Naive B cell (primary cell): ENCODE measurements around the gene MVD. TPM values are rescaled to one million over a fixed set of nuclear protein-coding genes. Genes with fewer than 3 reads are reported as not detected.

Experiments
- ATAC-seq, 2 donors: fragments of 150-1000 bp; cut with Tn5 transposase; 2 replicates each; pipeline ENCODE4 v1.10.0; 2021; ENCODE audit warnings: low read depth in 2 of 2, mild to moderate bottlenecking in 2 of 2, moderate library complexity in 2 of 2
- DNase-seq: peaks from one replicate; pipeline ENCODE4 v3.0.0; 2022
- H3K27ac Mint-ChIP-seq, 6 donors: one replicate each; pipeline ENCODE4 v1.8.0; 2020 to 2022; ENCODE audit warnings: mild to moderate bottlenecking in 6 of 6, mixed read lengths in 6 of 6, moderate library complexity in 5 of 6, inconsistent platforms in 2 of 6
- H3K27me3 Mint-ChIP-seq, 3 donors: one replicate each; pipeline ENCODE4 v1.8.0; 2021 to 2022; ENCODE audit warnings: mixed read lengths in 3 of 3, mild to moderate bottlenecking in 1 of 3
- H3K36me3 Mint-ChIP-seq, 2 donors: one replicate each; pipeline ENCODE4 v1.8.0; 2020 to 2022; ENCODE audit warnings: mixed read lengths in 2 of 2, inconsistent platforms in 1 of 2, mild to moderate bottlenecking in 1 of 2
- H3K4me1 Mint-ChIP-seq, 3 donors: one replicate each; pipeline ENCODE4 v1.8.0; 2020 to 2022; ENCODE audit warnings: mixed read lengths in 3 of 3, inconsistent platforms in 1 of 3, mild to moderate bottlenecking in 1 of 3, moderate library complexity in 1 of 3
- H3K4me3 Mint-ChIP-seq, 8 donors: one replicate each; pipeline ENCODE4 v1.8.0; 2020 to 2022; ENCODE audit warnings: mild to moderate bottlenecking in 8 of 8, mixed read lengths in 8 of 8, moderate library complexity in 8 of 8, inconsistent platforms in 2 of 8
- H3K9me3 Mint-ChIP-seq, 7 donors: one replicate each; pipeline ENCODE4 v1.8.0; 2020 to 2022; ENCODE audit warnings: mixed read lengths in 7 of 7, mild to moderate bottlenecking in 5 of 7, inconsistent platforms in 2 of 7, moderate library complexity in 1 of 7
- polyA plus RNA-seq, 6 donors: library from polyadenylated mRNA; unstranded; fragments of 300-500 nt; fragmentation: Illumina TruSeq; gene quantifications; one replicate each; pipeline ENCODE4 v1.2.3, GENCODE V29; 2021; ENCODE audit warnings: low read depth in 6 of 6

The MVD gene
- polyA plus RNA-seq, 6 donors from 2014 or later, result 9.7 to 36.1 (median 18.2) TPM

DNA sequence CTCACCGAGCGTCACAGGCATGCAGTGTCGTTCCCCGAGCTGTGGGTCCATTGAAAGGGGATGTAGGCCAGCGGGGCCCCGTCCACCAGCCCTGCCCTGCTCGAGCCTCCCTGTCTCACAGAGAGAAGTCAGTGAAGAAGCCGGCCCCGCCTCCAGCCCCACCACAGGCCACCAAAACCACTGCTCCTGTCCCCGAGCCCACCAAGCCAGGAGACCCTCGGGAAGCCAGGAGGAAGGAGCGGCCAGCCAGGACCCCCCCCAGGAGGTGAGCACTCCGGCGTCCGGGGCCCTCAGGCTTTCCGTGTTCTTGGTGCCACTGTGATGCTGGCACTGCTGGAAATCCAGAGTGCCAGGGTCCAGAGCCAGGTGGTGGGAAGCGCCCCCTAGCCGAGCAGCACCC lies 38.4 kb downstream of the MVD start:
- Mint-ChIP-seq H3K27ac (no peak overlapping the region), H3K36me3 (peaks cover 0 to 8% of the 10 kb centered on the region in 2 donors), H3K9me3 (no peaks in the 10 kb centered on the region), H3K4me1 (peaks cover 0 to 10% (median 6%) of the 10 kb centered on the region in 3 donors), H3K27me3 (no peaks in the 10 kb centered on the region), H3K4me3 (no peak overlapping the region)
- no peak for DNase-seq
- no peak for ATAC-seq

GRCh38 chr16:88623858-88624257 lies 39.0 kb downstream of the MVD start:
- ATAC-seq (no peak), DNase-seq (no peak)
- Mint-ChIP-seq H3K9me3 (no peaks in the 10 kb centered on the region), H3K4me1 (peaks cover 2 to 12% (median 6%) of the 10 kb centered on the region in 3 donors), H3K36me3 (peaks cover 0 to 8% of the 10 kb centered on the region in 2 donors), H3K27me3 (no peaks in the 10 kb centered on the region), H3K4me3 (no peak overlapping the region), H3K27ac (no peak overlapping the region)

DNA sequence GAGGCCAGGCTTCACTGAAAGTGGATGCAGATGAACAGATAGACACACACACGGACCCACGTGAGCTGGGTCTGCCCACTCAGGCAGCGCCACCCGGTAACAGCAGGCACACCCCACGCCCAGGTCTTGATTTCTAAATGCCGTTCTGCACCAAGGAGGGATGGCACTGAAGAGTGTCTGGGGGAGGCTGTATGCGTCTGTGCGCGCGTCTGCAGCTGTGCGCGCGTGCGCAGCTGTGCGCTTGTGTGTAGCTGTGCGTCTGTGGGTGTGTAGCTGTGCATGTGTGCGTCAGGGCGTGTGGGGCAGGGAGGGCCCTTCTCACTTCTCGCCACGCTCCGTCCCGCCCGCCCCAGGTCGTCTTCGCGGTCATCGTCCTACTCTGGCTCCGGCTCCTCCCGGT lies 40.0 kb downstream of the MVD start:
- no peak overlapping the region for H3K4me3 Mint-ChIP-seq

GRCh38 chr16:88622125-88622524 lies 40.8 kb downstream of the MVD start:
- DNase-seq (no peak), ATAC-seq (no peak)
- Mint-ChIP-seq H3K27me3 (no peaks in the 10 kb centered on the region), H3K9me3 (no peaks in the 10 kb centered on the region), H3K4me3 (no peak overlapping the region), H3K36me3 (peaks cover 0 to 8% of the 10 kb centered on the region in 2 donors), H3K4me1 (peaks cover 3 to 15% (median 8%) of the 10 kb centered on the region in 3 donors), H3K27ac (peak overlapping the region in 1 of 6 donors; percentile 76)

More for the DNA sequence above, 40.0 kb downstream of the MVD start:
- H3K27ac Mint-ChIP-seq, result peak overlapping the region in 1 of 6 donors; percentile 74
- H3K9me3 Mint-ChIP-seq, result no peaks in the 10 kb centered on the region
- no peaks in the 10 kb centered on the region for H3K27me3 Mint-ChIP-seq
- ATAC-seq (no peak), DNase-seq (no peak)
- peaks cover 0 to 8% of the 10 kb centered on the region in 2 donors for H3K36me3 Mint-ChIP-seq
- H3K4me1 Mint-ChIP-seq, result peaks cover 3 to 13% (median 6%) of the 10 kb centered on the region in 3 donors

GRCh38 chr16:88619859-88620815 lies 42.8 kb downstream of the MVD start:
- Mint-ChIP-seq H3K27me3 (no peaks in the 10 kb centered on the region), H3K27ac (peak overlapping the region in 2 of 6 donors; percentile 24 to 68), H3K9me3 (no peaks in the 10 kb centered on the region), H3K4me1 (peaks cover 10 to 15% (median 14%) of the 10 kb centered on the region in 3 donors), H3K4me3 (no peak overlapping the region), H3K36me3 (peaks cover 0 to 15% of the 10 kb centered on the region in 2 donors)
- ATAC-seq (no peak), DNase-seq (no peak)

- no peaks in the 10 kb centered on the region for H3K27me3 Mint-ChIP-seq
- peaks cover 12 to 19% (median 16%) of the 10 kb centered on the region in 3 donors for H3K4me1 Mint-ChIP-seq
- H3K4me3 Mint-ChIP-seq, result peak overlapping the region in 1 of 8 donors; percentile 29
- no peaks in the 10 kb centered on the region for H3K9me3 Mint-ChIP-seq
- ATAC-seq (no peak), DNase-seq (no peak)
- no peak overlapping the region for H3K27ac Mint-ChIP-seq
- peaks cover 0 to 15% of the 10 kb centered on the region in 2 donors for H3K36me3 Mint-ChIP-seq
Observed at GRCh38 chr16:88618956-88619667, 43.8 kb downstream of the MVD start.

DNA sequence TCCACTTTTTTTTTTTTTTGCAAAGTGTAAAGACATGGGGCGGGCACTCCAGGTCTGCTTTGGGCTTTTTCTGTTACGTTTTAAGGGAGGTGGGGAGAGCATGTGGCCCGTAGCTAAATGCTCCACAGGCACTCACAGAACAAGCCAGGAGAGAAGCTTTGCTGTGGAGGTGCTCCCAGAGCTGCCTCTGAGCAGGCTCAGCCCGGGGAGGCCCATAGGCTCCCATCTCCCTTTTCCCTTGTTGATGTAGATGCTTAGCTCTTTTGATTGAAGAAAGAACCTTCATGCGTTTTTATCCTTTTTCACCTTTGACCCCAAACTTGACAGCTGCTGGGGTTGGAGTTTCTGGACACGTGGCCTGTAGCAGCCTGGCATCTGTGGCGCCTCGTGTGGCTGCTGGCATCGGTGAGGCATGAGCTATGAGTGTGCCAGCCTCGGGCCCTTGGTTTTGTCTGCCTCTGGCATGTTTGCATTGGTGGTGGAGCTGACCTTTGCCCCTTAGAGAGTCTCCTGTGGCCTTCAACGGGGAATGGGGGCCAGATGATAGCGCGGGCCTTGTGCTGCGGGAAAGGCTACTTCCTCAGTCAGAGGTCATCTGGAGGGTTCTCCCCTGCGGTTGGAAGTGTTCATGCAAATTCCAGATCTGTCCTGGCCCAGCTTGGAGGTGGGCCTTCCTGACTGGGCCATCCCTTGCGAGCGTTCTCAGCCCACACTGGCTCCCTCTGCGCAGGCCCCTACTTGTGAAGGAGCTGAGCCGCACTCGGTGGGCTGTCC lies 44.5 kb downstream of the MVD start:
- Mint-ChIP-seq H3K4me3 (no peak overlapping the region), H3K27me3 (no peaks in the 10 kb centered on the region), H3K36me3 (peaks cover 6 to 14% of the 10 kb centered on the region in 2 donors), H3K27ac (no peak overlapping the region), H3K4me1 (peaks cover 17 to 20% (median 19%) of the 10 kb centered on the region in 3 donors), H3K9me3 (no peaks in the 10 kb centered on the region)
- no peak for DNase-seq
- no peak for ATAC-seq

- H3K27me3 Mint-ChIP-seq, result no peaks in the 10 kb centered on the region
- H3K27ac Mint-ChIP-seq, result peak overlapping the region in 2 of 6 donors; percentile 71 to 83
- peaks cover 7% of the 10 kb centered on the region in 2 donors for H3K36me3 Mint-ChIP-seq
- no peak overlapping the region for H3K4me3 Mint-ChIP-seq
- H3K4me1 Mint-ChIP-seq, result peaks cover 19 to 22% (median 20%) of the 10 kb centered on the region in 3 donors
- no peaks in the 10 kb centered on the region for H3K9me3 Mint-ChIP-seq
- no peak for DNase-seq
- ATAC-seq, result no peak
Observed at GRCh38 chr16:88617268-88618031, 45.4 kb downstream of the MVD start.

DNA sequence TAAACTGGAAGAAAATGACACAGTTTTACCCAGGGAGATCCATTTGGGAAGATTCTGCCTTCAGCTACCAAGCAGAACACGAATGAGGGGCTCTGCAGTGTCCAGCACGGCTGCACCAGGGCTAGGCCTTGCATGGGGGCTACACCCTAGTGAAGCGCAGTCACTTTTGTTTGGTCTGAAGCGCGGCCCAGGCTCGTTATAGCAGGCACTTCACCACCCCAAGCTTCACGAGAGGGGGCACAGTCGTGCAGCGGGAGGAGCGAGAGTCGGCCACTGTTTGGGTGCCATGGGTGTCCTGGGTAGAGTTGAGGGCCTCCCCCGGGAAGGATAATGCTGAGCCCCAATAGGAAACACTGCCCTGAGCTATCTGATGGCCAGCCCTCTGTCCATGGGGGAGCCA lies 46.2 kb downstream of the MVD start:
- no peak for ATAC-seq
- no peak overlapping the region for H3K27ac Mint-ChIP-seq
- H3K9me3 Mint-ChIP-seq, result no peaks in the 10 kb centered on the region
- peaks cover 19 to 22% (median 20%) of the 10 kb centered on the region in 3 donors for H3K4me1 Mint-ChIP-seq
- peaks cover 7% of the 10 kb centered on the region in 2 donors for H3K36me3 Mint-ChIP-seq
- no peak overlapping the region for H3K4me3 Mint-ChIP-seq
- no peak for DNase-seq
- no peaks in the 10 kb centered on the region for H3K27me3 Mint-ChIP-seq

GRCh38 chr16:88616320-88616719 lies 46.6 kb downstream of the MVD start:
- no peak overlapping the region for H3K27ac Mint-ChIP-seq
- ATAC-seq (no peak), DNase-seq (no peak)
- H3K27me3 Mint-ChIP-seq, result no peaks in the 10 kb centered on the region
- H3K4me3 Mint-ChIP-seq, result peak overlapping the region in 1 of 8 donors; percentile 22
- H3K36me3 Mint-ChIP-seq, result peaks cover 7% of the 10 kb centered on the region in 2 donors
- H3K4me1 Mint-ChIP-seq, result peaks cover 19 to 22% (median 20%) of the 10 kb centered on the region in 3 donors
- no peaks in the 10 kb centered on the region for H3K9me3 Mint-ChIP-seq

DNA sequence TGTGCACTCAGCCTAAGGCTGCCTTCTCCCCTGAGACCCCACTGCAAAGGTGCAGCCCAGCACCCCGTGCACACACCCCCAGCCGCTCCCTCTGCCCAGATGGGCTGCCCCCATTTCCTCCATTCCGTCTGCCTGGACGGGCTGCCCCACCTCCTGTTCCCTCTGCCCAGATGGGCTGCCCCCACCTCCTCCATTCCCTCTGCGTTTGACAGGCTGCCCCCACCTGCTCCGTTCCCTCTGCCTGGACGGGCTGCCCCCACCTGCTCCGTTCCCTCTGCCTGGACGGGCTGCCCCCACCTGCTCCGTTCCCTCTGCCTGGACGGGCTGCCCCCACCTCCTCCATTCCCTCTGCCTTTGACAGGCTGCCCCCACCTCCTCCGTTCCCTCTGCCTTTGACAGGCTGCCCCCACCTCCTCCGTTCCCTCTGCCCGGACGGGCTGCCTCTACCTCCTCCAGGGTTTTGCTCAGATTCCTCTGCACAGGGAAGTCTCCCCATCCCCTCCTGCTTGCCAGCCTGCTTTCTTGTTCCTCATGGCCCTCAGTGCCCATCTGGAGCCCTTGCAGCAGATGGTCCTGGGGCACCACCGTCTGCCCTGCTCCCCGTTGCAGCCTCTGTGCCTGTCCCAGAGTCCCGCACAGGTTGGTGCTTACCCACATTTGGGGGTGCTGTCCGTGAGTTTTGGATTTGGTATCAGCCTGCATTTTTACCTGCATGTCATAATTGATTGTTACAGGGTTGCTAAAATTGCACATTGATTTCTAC lies 47.9 kb downstream of the MVD start:
- ATAC-seq (no peak), DNase-seq (no peak)
- Mint-ChIP-seq H3K27ac (peak overlapping the region in 2 of 6 donors; percentile 78 to 81), H3K4me1 (peaks cover 12 to 26% (median 19%) of the 10 kb centered on the region in 3 donors), H3K4me3 (peak overlapping the region in 1 of 8 donors; percentile 42), H3K9me3 (no peaks in the 10 kb centered on the region), H3K27me3 (no peaks in the 10 kb centered on the region), H3K36me3 (peaks cover 11 to 15% of the 10 kb centered on the region in 2 donors)
